ENCODE data around the gene ALG2. TPM values are rescaled to one million over a fixed set of nuclear protein-coding genes. Genes with fewer than 3 reads are reported as not detected.

The ALG2 gene
- total and polyA plus RNA-seq, 9 of the 15 experiments (the other 6 are each of a cell fraction or from before 2014, with no cell fraction given): 4.9 to 41.9 (median 20.2) TPM

GRCh38 chr9:99259231-99259918 lies 37.6 kb upstream of the ALG2 start (continued):
- TF ChIP-seq AFF1 (IDR thresholded peaks at IDR 0.05; ENCODE audit: low read depth in 1 of 2, partially characterized antibody in 2 of 2): peak in 1 of 2 experiments; percentile 71
- TF ChIP-seq E2F6 (IDR thresholded peaks at IDR 0.05; ENCODE audit: borderline replicate concordance in 1 of 2, extremely low read depth in 1 of 2, insufficient read depth in 1 of 2, insufficient read length in 1 of 2, low read depth in 1 of 2, low read length in 1 of 2, poor library complexity in 1 of 2, severe bottlenecking in 1 of 2): peak; percentile 62 to 65
- TF ChIP-seq MCM3 (IDR thresholded peaks at IDR 0.05): no peak
- TF ChIP-seq SREBF1 (IDR thresholded peaks at IDR 0.05; ENCODE audit: borderline replicate concordance, low read depth, low read length): no peak
- TF ChIP-seq RAD51 (IDR thresholded peaks at IDR 0.05; ENCODE audit: borderline replicate concordance, low read depth): peak; percentile 67
- no peak for TF ChIP-seq BCL6 (CRISPR knock-in tag; IDR thresholded peaks at IDR 0.05)
